Panc1 (cell line): Measurements from ENCODE around the gene SARDH.

Source experiments
- CTCF ChIP-seq: fragments of 450-650 bp; IDR thresholded peaks from 2 replicates; pipeline ENCODE4 v1.5.1; 2017; ENCODE audit warnings: mild to moderate bottlenecking
- POLR2AphosphoS5 ChIP-seq: IDR thresholded peaks from 2 replicates; pipeline ENCODE4 v1.6.1; 2012; ENCODE audit warnings: mild to moderate bottlenecking, low read depth, low read length, moderate library complexity

GRCh38 chr9:133700819-133701320 lies 37.3 kb downstream of the SARDH start:
- no peak for TF ChIP-seq CTCF
- no peak for TF ChIP-seq POLR2AphosphoS5
